Smooth muscle cell (in vitro differentiated cells): ENCODE data around the gene EEF2K. TPM values are rescaled to one million over a fixed set of nuclear protein-coding genes. Genes with fewer than 3 reads are reported as not detected.

Source experiments
- DNase-seq: peaks from one replicate; lab custom pipeline; 2025; ENCODE audit not compliant: unreplicated experiment; lab: John Stamatoyannopoulos, UW
- H2AFZ ChIP-seq: fragments of 200-600 bp; sonication (generic); 2 replicates; pipeline ENCODE4 v1.6.0; 2016; ENCODE audit warnings: antibody characterized with exemption, low read depth, mild to moderate bottlenecking
- H3F3A ChIP-seq: fragments of 200-600 bp; sonication (generic); 2 replicates; pipeline ENCODE4 v1.6.0; 2017; ENCODE audit warnings: antibody characterized with exemption, low read depth
- H3K27ac ChIP-seq: fragments of 200-600 bp; sonication (generic); 2 replicates; pipeline ENCODE4 v1.5.1; 2016; ENCODE audit warnings: low read depth, mild to moderate bottlenecking
- H3K27me3 ChIP-seq: fragments of 200-600 bp; sonication (generic); 2 replicates; pipeline ENCODE4 v1.6.1; 2016; ENCODE audit warnings: low read depth, mild to moderate bottlenecking
- H3K36me3 ChIP-seq: fragments of 200-600 bp; sonication (generic); 2 replicates; pipeline ENCODE4 v1.5.1; 2016; ENCODE audit warnings: low read depth
- H3K4me1 ChIP-seq: fragments of 200-600 bp; sonication (generic); 2 replicates; pipeline ENCODE4 v1.5.1; 2016; ENCODE audit warnings: low read depth
- H3K4me2 ChIP-seq: fragments of 200-600 bp; sonication (generic); 2 replicates; pipeline ENCODE4 v1.6.0; 2016; ENCODE audit warnings: mild to moderate bottlenecking
- H3K4me3 ChIP-seq: fragments of 200-600 bp; sonication (generic); 2 replicates; pipeline ENCODE4 v1.5.1; 2016; ENCODE audit warnings: mild to moderate bottlenecking
- H3K79me2 ChIP-seq: fragments of 200-600 bp; sonication (generic); 2 replicates; pipeline ENCODE4 v1.6.0; 2016; ENCODE audit warnings: low read depth, mild to moderate bottlenecking
- H3K9ac ChIP-seq: fragments of 200-600 bp; sonication (generic); 2 replicates; pipeline ENCODE4 v1.6.0; 2016; ENCODE audit warnings: low read depth
- H3K9me3 ChIP-seq: fragments of 200-600 bp; sonication (generic); replicated peaks from 2 replicates; pipeline ENCODE4 v1.5.1; 2016; ENCODE audit warnings: low read depth
- H4K20me1 ChIP-seq: fragments of 200-600 bp; sonication (generic); 2 replicates; pipeline ENCODE4 v1.6.0; 2016; ENCODE audit warnings: low read depth
- CTCF ChIP-seq: fragments of 200-600 bp; sonication (generic); IDR thresholded peaks from 2 replicates; pipeline ENCODE4 v1.5.1; 2017; ENCODE audit warnings: borderline replicate concordance, mild to moderate bottlenecking, antibody characterized with exemption; ENCODE audit not compliant: insufficient read depth, poor library complexity, severe bottlenecking
- WGBS: methylation state at CpG from one replicate; pipeline ENCODE4 v1.1.7; 2016; ENCODE audit warnings: low lambda C conversion rate; 5-methylcytosine and 5-hydroxymethylcytosine counted together
- polyA plus RNA-seq: library from polyadenylated mRNA; unstranded; fragments of >200 nt; fragmentation: Nextera tagmentation; extraction: Ambion mirVana; gene quantifications from 2 replicates; pipeline ENCODE4 v1.2.1, GENCODE V29; 2016
- total RNA-seq: library from RNA; depleted of rRNA; stranded (reverse); fragments of >200 nt; gene quantifications from 2 replicates; pipeline ENCODE4 v1.2.3, GENCODE V29; 2014

Gene EEF2K
- total and polyA plus RNA-seq, 2 experiments from 2014 or later: 8.7 to 12.8 TPM

- no peaks in the 10 kb centered on the region for H3K4me1 ChIP-seq
- TF ChIP-seq CTCF: no peak
- no peak overlapping the region for H3K27ac ChIP-seq
- H3K36me3 ChIP-seq: peaks cover 5% of the 10 kb centered on the region
- H2AFZ ChIP-seq: no peak overlapping the region
- H3K9ac ChIP-seq: no peak overlapping the region
- H3F3A ChIP-seq: no peaks in the 10 kb centered on the region
- WGBS: 96% methylated on average over 6 of the region's 6 CpGs
- H3K79me2 ChIP-seq: no peaks in the 10 kb centered on the region
- no peak for DNase-seq
- no peak overlapping the region for H3K4me2 ChIP-seq
- no peak overlapping the region for H3K4me3 ChIP-seq
- no peaks in the 10 kb centered on the region for H3K27me3 ChIP-seq
- H4K20me1 ChIP-seq: no peaks in the 10 kb centered on the region
- no peaks in the 10 kb centered on the region for H3K9me3 ChIP-seq
Measured at GRCh38 chr16:22250522-22250921, 44.4 kb downstream of the EEF2K start.

GRCh38 chr16:22252317-22252716 is 46.2 kb downstream of the EEF2K start:
- H2AFZ ChIP-seq: no peak overlapping the region
- H3K36me3 ChIP-seq: peaks cover 7% of the 10 kb centered on the region
- H4K20me1 ChIP-seq: no peaks in the 10 kb centered on the region
- no peak for DNase-seq
- TF ChIP-seq CTCF: no peak
- no peak overlapping the region for H3K4me2 ChIP-seq
- H3K79me2 ChIP-seq: no peaks in the 10 kb centered on the region
- H3F3A ChIP-seq: no peaks in the 10 kb centered on the region
- no peak overlapping the region for H3K27ac ChIP-seq
- over 99% methylated on average over 5 of the region's 5 CpGs for WGBS
- H3K4me1 ChIP-seq: no peaks in the 10 kb centered on the region
- no peaks in the 10 kb centered on the region for H3K27me3 ChIP-seq
- H3K9me3 ChIP-seq: no peaks in the 10 kb centered on the region
- H3K4me3 ChIP-seq: no peak overlapping the region
- H3K9ac ChIP-seq: no peak overlapping the region

- no peaks in the 10 kb centered on the region for H3K4me1 ChIP-seq
- no peak overlapping the region for H3K4me2 ChIP-seq
- H3F3A ChIP-seq: no peaks in the 10 kb centered on the region
- no peaks in the 10 kb centered on the region for H4K20me1 ChIP-seq
- peaks cover 7% of the 10 kb centered on the region for H3K36me3 ChIP-seq
- WGBS: 92% methylated on average over 5 of the region's 5 CpGs
- H3K4me3 ChIP-seq: no peak overlapping the region
- no peaks in the 10 kb centered on the region for H3K79me2 ChIP-seq
- H3K9ac ChIP-seq: no peak overlapping the region
- no peak overlapping the region for H2AFZ ChIP-seq
- no peak overlapping the region for H3K27ac ChIP-seq
- TF ChIP-seq CTCF: no peak
- DNase-seq: no peak
- H3K27me3 ChIP-seq: no peaks in the 10 kb centered on the region
- no peaks in the 10 kb centered on the region for H3K9me3 ChIP-seq
Measured at GRCh38 chr16:22253272-22253671, 47.2 kb downstream of the EEF2K start.

- Histone ChIP-seq H3K9ac (no peak overlapping the region), H3K27ac (no peak overlapping the region), H3K4me2 (no peak overlapping the region), H3K4me1 (no peaks in the 10 kb centered on the region), H3K79me2 (no peaks in the 10 kb centered on the region), H3F3A (no peaks in the 10 kb centered on the region), H3K36me3 (peaks cover 11% of the 10 kb centered on the region), H3K27me3 (no peaks in the 10 kb centered on the region), H2AFZ (no peak overlapping the region), H4K20me1 (no peaks in the 10 kb centered on the region), H3K9me3 (no peaks in the 10 kb centered on the region), H3K4me3 (no peak overlapping the region)
- WGBS: 94% methylated on average over 1 of the region's 1 CpG
- no peak for TF ChIP-seq CTCF
- DNase-seq: no peak
Measured at GRCh38 chr16:22255335-22255734, 49.3 kb downstream of the EEF2K start.
